ENCODE data around the gene CEP44.
"Not testable (repeated sequence)": the region's sequence is repeated elsewhere in the genome, so short reads cannot be mapped to it uniquely, and the experiment has no call there.

Gene CEP44

DNA sequence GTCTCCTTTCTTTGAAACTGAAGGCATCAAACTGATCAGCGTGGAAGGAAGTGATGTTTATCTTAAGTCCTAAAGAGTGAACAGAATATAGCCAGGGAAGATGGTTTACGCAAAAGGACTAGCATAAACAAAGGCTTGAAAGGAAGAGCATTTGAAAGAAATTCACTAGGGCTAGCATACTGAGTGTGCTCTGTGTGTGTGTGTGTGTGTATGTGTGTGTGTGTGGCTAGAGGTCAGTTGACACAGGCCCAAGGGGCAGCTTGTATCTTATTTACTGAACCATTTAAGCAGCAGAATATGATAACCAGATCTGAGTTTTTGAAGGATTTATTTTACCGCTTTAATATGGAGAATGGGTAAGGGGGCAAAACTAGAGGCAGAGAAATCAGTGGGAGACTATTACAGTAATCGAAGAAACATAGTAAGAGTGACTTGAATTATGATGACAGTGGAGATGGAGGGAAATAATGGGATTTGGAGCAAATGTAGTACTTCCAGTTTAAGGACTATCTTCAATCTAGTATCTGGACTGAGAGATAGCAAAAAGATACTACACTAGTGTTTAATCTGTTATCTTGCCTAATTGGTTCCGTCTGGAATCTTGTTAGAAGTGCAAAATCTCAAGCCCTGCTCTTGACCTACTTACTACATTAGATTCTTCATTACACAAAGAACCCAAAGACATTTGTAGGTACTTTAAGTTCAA is 36.9 kb downstream of the CEP44 start:
- FAIRE-seq (no peak), DNase-seq (ENCODE audit: insufficient read length, low spot score) (no peak)

DNA sequence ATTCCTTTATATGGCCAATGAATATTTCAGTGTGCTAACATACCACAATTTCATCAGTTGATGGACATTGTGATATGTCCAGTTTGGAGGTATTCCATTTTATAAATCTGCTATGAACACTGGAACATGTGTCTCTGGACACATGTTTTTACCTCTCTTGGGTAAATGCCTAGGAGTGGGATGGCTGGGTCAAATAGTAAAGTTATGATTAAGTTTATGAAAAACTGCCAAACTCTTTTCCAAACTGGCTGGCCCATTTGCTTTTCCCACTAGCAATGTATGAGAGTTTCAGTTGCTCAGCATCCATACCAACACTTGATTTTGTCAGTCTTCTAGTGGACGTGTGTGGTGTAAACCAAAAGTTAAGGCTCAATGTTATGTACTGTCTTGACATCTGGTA is 40.5 kb downstream of the CEP44 start:
- DNase-seq (ENCODE audit: insufficient read length, low spot score) (no peak), FAIRE-seq (no peak)
- TF ChIP-seq POLR2A (IDR thresholded peaks at IDR 0.05; ENCODE audit: low read depth, low read length), result no peak

More for the DNA sequence above, 36.9 kb downstream of the CEP44 start:
- no peak for TF ChIP-seq POLR2A (IDR thresholded peaks at IDR 0.05; ENCODE audit: low read depth, low read length)

DNA sequence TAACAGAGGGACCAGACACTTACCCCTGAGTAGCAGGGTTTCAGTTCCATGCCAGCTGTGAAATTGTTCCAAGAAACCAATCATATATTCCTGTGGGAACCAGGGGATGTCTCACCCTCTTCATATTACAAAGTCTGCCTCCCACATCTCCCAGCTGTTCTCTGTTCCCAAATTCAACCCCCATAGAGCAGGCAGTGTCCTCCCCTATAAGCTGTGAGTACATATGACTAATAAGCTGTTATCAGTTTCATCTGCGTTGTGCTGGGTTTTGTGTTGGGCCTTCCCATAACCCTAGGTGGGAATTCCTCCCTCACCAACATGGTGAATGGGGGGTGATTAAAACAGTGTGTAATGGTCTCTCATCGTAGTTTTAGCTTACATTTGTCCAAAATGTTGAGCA is 41.0 kb downstream of the CEP44 start:
- TF ChIP-seq POLR2A (IDR thresholded peaks at IDR 0.05; ENCODE audit: low read depth, low read length), result no peak
- DNase-seq (ENCODE audit: insufficient read length, low spot score) (no peak), FAIRE-seq (no peak)

DNA sequence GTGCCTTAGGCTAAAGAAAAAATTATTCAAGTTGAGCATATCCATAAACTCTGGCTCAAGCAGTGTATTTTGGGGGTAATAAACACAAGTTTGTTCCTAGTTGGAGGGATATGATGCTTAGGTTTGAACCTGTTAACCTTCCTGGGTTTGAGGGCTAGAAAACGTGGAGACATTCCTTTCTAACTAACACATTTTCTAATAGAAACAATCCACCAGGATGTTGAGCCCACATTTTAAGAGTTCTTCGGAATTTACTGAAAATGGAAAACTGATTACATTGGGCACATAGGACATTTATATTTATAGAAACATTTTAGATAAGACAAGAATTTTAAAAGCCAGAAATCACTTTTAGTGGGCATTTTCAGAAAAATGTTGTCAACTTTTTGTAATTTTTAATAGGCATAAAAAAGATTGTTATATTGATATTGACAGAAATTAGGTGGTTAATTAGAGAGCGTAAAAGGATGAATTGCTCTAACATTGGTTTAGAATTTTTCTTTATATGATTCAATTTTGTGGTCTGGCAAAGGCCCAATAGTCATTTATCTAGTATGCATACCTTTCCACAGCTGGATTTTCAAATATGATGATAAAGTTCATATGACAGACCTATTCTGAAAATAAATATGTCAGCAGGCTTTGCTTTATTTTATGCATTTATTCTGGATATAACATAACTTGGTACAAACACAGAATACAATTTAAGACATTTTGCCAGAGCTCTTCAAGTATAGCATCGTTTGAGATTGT is 49.2 kb downstream of the CEP44 start:
- no peak for TF ChIP-seq POLR2A (IDR thresholded peaks at IDR 0.05; ENCODE audit: low read depth, low read length)
- FAIRE-seq (no peak), DNase-seq (ENCODE audit: insufficient read length, low spot score) (no peak)

DNA sequence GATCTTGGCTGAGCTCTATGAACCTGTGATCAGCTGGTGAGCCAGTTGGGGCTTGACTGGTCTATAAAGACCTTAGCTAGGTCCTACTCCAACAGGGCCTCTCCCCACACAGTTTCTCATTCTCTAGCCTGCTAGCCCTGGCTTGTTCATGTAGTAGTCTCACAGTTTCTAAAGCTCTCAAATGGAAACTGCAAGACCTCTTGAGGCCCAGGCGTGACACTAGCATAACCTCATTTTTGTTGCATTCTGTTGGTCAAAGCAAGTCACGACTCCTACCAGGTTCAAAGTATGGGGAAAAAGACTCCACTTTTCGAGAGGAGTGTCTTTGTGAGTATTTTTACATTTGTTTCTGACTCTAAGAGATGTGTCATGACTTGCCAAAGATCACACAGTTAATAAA is 50.9 kb downstream of the CEP44 start:
- no peak for DNase-seq (ENCODE audit: insufficient read length, low spot score)
- FAIRE-seq, result no peak
- TF ChIP-seq POLR2A (IDR thresholded peaks at IDR 0.05; ENCODE audit: low read depth, low read length), result no peak

DNA sequence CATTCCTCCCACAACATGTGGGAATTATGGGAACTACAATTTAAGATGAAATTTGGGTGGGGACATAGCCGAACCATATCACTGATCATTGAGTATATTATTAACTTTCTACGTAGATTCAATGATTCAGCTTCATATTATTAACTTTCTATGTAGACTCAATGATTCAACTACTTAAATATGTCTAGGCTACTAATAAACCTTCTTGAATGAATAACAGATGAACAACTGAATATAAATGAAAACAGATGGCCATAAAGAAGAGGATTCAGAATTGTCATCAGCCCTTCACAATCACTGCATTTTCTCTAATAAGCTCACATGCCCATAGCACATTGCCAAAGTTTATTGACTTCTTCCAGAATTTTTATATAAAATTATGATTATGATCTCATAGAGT is 57.0 kb downstream of the CEP44 start:
- no peak for TF ChIP-seq POLR2A (IDR thresholded peaks at IDR 0.05; ENCODE audit: low read depth, low read length)
- DNase-seq (ENCODE audit: insufficient read length, low spot score) (no peak), FAIRE-seq (no peak)

DNA sequence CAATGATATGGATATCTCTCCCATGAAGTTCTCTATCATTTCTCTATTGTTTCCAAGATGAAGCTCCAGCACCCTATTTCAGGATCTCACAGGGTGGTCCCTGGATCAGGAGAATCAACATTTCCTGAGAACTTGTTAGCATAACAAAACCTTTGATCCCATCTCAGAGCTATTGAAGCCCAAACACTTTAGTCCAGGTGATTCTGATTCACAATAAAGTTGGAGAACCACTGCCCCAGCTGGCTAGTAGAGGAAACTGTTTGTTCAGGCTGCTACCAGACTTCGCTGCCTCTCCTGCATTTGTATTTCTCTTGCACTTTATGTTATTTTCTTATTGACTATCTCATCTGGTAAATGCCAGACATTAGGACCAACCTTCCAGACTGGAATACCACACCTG is 65.4 kb downstream of the CEP44 start:
- no peak for DNase-seq (ENCODE audit: insufficient read length, low spot score)
- TF ChIP-seq POLR2A (IDR thresholded peaks at IDR 0.05; ENCODE audit: low read depth, low read length), result no peak
- no peak for FAIRE-seq

DNA sequence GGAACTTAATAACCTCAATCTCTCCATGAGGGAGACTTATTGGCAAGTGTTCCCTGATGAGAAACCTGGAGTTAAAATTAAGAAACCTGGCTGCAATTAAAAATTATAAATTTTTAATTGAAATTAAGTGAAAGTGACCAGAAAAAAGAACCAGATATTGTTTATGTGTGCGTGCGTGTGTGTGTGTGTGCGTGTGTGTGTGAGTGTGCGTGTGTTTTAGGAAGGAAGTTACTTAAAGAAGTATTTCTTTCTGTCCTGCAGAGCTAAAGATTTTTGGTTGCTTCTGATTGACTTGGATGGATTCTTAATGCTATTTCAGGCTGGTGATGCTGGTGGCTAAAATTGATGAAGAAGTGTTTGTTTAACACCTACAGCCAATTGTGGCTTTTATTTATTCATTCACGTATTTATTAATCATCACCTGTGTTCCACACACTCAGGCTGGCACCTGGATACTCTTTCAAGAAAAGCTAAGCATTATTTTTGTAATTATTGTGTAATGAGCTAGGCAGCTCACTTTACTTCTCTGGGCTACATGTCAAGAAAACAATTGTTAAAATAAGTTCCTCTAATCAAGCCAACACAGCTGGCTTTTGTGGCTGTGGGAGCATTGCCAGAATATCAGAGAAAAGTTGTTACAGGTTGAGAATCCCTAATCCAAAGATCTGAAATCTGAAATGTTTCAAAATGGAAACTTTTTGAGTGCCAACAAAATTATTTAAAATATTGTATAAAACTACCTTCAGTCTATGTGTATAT is 68.5 kb downstream of the CEP44 start:
- no peak for TF ChIP-seq POLR2A (IDR thresholded peaks at IDR 0.05; ENCODE audit: low read depth, low read length)
- no peak for DNase-seq (ENCODE audit: insufficient read length, low spot score)
- FAIRE-seq, result no peak

DNA sequence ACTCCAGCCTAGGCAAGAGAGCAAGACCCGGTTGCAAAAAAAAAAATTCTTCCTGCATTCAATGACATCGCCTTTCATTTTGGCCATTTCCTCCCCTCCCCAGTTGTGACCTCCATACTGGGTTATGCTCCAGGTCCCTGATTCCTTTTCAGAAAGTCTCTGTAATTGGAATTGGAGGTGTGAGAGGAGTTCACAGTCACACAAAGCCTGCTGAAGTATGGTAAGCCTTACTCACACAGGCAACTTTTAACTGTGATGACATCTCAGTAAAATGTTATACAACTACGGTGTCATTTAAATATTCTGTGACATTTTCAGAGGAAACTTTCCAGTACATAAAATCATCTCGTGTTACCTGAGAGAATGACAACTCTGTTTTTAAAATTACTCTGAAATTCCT is 73.6 kb downstream of the CEP44 start:
- no peak for DNase-seq (ENCODE audit: insufficient read length, low spot score)
- TF ChIP-seq POLR2A (IDR thresholded peaks at IDR 0.05; ENCODE audit: low read depth, low read length), result no peak
- no peak for FAIRE-seq

DNA sequence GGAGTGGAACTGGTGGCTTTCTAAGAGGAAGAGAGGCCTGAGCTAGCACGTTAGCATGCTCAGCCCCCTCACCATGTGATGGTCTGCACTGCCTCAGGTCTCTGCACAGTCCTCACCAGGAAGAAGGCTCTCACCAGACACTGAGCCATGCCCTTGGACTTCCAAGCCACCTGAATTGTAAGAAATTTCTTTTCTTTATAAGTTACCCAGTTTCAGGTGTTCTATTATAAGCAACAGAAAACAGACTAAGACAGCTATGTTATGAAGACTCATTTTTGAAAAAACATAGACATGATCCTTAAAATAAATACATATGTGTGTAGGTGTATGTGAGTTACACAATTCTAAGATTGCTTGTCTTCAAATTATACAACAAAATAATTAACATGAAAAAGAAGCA is 74.7 kb downstream of the CEP44 start:
- TF ChIP-seq POLR2A (IDR thresholded peaks at IDR 0.05; ENCODE audit: low read depth, low read length), result no peak
- no peak for FAIRE-seq

DNA sequence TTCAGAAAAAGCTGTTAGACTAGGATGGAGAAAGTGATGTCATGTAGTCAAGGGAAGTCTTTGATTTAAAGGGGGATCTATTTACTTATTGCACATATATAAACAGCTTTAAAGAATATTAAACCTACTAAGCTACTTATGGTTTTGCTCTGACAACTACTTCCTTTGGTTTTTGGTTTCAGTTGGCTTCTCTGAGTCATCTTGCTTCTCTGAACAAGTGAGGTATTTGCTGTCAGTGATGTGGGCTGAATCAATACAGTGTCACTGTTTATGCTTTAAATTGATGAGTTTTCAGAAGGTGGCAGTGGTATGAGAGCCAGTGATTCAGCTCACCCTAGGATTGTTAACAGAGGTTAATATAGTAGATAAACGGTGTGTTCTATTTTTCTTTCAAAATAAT is 75.1 kb downstream of the CEP44 start:
- DNase-seq (ENCODE audit: insufficient read length, low spot score) (peak; percentile 7), FAIRE-seq (peak; percentile 72)
- no peak for TF ChIP-seq POLR2A (IDR thresholded peaks at IDR 0.05; ENCODE audit: low read depth, low read length)

More for the DNA sequence above, 74.7 kb downstream of the CEP44 start:
- DNase-seq (ENCODE audit: insufficient read length, low spot score), result no peak

DNA sequence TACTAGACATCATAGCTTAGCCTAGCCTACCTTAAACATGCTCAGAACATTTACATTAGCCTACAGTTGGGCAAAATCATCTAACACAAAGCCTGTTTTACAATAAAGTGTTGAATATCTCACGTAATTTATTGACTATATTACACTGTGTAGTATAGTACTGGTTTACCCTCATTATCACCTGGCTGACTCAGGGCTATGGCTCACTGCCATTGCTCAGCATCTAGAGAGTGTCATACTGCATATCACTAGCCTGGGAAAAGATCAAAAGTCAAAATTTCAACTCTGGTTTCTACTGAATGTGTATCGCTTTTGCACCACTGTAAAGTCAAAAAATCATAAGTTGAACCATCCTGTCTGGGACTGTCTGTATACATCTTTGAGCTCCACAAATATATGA is 78.6 kb downstream of the CEP44 start:
- TF ChIP-seq POLR2A (IDR thresholded peaks at IDR 0.05; ENCODE audit: low read depth, low read length), result no peak
- no peak for FAIRE-seq
- DNase-seq (ENCODE audit: insufficient read length, low spot score), result no peak

DNA sequence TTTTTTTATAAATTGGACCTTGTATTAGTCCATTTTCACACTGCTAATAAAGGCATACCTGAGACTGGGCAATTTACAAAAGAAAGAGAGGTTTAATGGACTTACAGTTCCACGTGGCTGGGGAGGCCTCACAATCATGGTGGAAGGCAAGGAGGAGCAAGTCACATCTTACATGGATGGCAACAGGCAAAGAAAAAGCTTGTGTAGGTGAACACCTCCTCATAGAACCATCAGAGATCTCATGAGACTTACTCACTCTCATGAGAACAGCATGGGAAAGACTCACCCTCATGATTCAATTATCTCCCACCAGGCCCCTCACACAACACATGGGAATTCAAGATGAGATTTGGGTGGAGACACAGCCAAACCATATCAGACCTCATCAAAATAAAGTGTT is 80.1 kb downstream of the CEP44 start:
- FAIRE-seq; DNase-seq (ENCODE audit: insufficient read length, low spot score): not testable (repeated sequence)

DNA sequence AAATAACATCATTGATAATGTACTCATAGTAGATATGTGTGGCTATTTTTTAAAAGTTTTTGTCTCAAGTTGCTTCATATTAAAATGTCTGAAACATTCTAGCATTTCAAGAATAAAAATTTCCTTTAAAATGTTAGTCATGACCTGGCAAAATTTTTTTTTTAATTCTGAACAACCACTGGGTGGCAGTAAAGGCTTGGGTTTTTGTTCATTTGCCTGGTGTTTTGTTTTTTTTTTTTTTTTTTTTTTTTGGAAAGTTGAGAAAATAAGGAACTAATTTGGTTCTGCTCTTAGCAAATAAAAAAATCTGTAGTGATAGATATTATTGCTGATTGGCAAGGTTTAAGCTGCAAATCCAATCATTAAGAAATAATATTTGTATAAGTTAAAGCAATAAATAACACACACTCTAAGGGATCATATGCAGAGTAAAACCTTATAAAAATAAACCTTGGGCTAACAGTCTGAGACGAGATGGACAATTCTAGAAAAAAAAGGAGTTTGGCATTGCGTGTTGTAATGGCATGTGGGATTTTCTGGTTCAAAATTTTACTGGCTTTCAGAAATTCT is 81.4 kb downstream of the CEP44 start:
- no peak for DNase-seq (ENCODE audit: insufficient read length, low spot score)
- TF ChIP-seq POLR2A (IDR thresholded peaks at IDR 0.05; ENCODE audit: low read depth, low read length), result no peak
- FAIRE-seq, result no peak

All from H54 (cell line).